Measurements from ENCODE around the gene BAHCC1. TPM values are rescaled to one million over a fixed set of nuclear protein-coding genes. Genes with fewer than 3 reads are reported as not detected.

BAHCC1 gene
- total and polyA plus RNA-seq, 10 of the 15 experiments (the other 5 are each of a cell fraction or from before 2014, with no cell fraction given) = 0.03 to 0.14 (median 0.11) TPM; not detected in 6

DNA sequence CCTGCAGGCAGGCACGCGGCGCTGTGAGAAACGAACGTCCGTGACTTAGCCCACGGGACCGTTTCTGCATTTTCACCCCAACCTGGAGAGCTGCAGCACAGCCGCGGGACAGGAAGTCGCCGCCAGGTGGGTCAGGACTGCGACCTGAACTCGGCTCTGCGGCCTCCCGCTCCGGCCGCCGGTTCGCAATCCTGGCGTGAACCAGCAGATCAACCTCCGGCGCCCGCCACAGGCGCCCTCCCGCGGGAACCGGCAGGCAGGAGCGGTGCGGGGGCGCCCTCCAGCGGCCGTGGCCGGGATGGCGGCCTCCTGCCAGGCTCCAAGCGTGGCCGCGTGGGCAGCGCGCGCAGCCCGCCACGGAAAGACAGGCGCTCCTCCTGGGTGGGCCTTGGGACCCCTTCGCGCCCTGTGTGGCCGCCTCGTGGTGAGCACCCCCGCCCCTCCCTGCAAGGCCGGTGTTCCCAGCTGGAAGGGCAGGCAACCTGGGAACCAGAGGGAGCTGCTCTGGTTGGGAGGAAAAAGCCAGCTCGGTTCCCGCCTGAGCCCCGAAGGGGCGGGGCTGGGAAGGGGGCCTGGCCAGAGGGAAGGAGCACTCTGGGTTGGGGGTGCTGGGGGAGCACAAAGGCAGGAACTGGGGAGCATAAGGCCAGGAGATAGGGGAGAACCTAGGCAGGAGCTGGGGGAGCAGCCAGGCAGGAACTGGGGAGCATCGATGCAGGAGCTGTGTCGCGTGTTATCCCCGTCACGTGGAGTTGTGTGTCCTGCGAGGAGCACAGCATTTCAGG is 89.1 kb downstream of the BAHCC1 start (continued):
- no peak for TF ChIP-seq NR2C2 (IDR thresholded peaks at IDR 0.05; ENCODE audit: borderline replicate concordance, control insufficient read depth, insufficient read length, low read depth)
- peak; percentile 97 for TF ChIP-seq RB1 (IDR thresholded peaks at IDR 0.05; ENCODE audit: borderline replicate concordance)
- TF ChIP-seq SUZ12 (IDR thresholded peaks at IDR 0.05; ENCODE audit: unreplicated experiment) = no peak
- TF ChIP-seq PAX5 (IDR thresholded peaks at IDR 0.05; ENCODE audit: borderline replicate concordance, low read depth, low read length) = no peak
- TF ChIP-seq, protein P1, sequence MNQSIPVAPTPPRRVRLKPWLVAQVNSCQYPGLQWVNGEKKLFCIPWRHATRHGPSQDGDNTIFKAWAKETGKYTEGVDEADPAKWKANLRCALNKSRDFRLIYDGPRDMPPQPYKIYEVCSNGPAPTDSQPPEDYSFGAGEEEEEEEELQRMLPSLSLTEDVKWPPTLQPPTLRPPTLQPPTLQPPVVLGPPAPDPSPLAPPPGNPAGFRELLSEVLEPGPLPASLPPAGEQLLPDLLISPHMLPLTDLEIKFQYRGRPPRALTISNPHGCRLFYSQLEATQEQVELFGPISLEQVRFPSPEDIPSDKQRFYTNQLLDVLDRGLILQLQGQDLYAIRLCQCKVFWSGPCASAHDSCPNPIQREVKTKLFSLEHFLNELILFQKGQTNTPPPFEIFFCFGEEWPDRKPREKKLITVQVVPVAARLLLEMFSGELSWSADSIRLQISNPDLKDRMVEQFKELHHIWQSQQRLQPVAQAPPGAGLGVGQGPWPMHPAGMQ (IDR thresholded peaks at IDR 0.05; ENCODE audit: borderline replicate concordance) = no peak
- TF ChIP-seq YBX1 (IDR thresholded peaks at IDR 0.05) = no peak
- peak; percentile 33; the same call in 1 of the 2 replicates for TF ChIP-seq ZNF24 (IDR thresholded peaks at IDR 0.05)
- TF ChIP-seq BACH1 (IDR thresholded peaks at IDR 0.05; ENCODE audit: borderline replicate concordance) = peak; percentile 83
- no peak for TF ChIP-seq ZNF622 (IDR thresholded peaks at IDR 0.05)
- TF ChIP-seq, protein P2, sequence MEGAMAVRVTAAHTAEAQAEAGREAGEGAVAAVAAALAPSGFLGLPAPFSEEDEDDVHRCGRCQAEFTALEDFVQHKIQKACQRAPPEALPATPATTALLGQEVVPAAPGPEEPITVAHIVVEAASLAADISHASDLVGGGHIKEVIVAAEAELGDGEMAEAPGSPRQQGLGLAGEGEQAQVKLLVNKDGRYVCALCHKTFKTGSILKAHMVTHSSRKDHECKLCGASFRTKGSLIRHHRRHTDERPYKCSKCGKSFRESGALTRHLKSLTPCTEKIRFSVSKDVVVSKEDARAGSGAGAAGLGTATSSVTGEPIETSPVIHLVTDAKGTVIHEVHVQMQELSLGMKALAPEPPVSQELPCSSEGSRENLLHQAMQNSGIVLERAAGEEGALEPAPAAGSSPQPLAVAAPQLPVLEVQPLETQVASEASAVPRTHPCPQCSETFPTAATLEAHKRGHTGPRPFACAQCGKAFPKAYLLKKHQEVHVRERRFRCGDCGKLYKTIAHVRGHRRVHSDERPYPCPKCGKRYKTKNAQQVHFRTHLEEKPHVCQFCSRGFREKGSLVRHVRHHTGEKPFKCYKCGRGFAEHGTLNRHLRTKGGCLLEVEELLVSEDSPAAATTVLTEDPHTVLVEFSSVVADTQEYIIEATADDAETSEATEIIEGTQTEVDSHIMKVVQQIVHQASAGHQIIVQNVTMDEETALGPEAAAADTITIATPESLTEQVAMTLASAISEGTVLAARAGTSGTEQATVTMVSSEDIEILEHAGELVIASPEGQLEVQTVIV (IDR thresholded peaks at IDR 0.05; ENCODE audit: borderline replicate concordance, partially characterized antibody) = no peak
- TF ChIP-seq, protein P3, sequence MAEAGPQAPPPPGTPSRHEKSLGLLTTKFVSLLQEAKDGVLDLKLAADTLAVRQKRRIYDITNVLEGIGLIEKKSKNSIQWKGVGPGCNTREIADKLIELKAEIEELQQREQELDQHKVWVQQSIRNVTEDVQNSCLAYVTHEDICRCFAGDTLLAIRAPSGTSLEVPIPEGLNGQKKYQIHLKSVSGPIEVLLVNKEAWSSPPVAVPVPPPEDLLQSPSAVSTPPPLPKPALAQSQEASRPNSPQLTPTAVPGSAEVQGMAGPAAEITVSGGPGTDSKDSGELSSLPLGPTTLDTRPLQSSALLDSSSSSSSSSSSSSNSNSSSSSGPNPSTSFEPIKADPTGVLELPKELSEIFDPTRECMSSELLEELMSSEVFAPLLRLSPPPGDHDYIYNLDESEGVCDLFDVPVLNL (IDR thresholded peaks at IDR 0.05; ENCODE audit: low read depth, low read length) = no peak; the same call in 1 of the 2 replicates
- TF ChIP-seq, protein P4, sequence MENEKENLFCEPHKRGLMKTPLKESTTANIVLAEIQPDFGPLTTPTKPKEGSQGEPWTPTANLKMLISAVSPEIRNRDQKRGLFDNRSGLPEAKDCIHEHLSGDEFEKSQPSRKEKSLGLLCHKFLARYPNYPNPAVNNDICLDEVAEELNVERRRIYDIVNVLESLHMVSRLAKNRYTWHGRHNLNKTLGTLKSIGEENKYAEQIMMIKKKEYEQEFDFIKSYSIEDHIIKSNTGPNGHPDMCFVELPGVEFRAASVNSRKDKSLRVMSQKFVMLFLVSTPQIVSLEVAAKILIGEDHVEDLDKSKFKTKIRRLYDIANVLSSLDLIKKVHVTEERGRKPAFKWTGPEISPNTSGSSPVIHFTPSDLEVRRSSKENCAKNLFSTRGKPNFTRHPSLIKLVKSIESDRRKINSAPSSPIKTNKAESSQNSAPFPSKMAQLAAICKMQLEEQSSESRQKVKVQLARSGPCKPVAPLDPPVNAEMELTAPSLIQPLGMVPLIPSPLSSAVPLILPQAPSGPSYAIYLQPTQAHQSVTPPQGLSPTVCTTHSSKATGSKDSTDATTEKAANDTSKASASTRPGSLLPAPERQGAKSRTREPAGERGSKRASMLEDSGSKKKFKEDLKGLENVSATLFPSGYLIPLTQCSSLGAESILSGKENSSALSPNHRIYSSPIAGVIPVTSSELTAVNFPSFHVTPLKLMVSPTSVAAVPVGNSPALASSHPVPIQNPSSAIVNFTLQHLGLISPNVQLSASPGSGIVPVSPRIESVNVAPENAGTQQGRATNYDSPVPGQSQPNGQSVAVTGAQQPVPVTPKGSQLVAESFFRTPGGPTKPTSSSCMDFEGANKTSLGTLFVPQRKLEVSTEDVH (IDR thresholded peaks at IDR 0.05; ENCODE audit: low read depth, partially characterized antibody) = no peak
